GM18508 (cell line): ENCODE data around the gene CFAP300.

Experiments used
- ATAC-seq: cut with Tn5 transposase; IDR thresholded peaks from one replicate; pipeline ENCODE4 v1.9.1; 2021; ENCODE audit warnings: moderate number of reproducible peaks; ENCODE audit not compliant: insufficient read depth, unreplicated experiment

Gene CFAP300

GRCh38 chr11:102119997-102120396 lies 72.8 kb downstream of the CFAP300 start:
- ATAC-seq: no peak

DNA sequence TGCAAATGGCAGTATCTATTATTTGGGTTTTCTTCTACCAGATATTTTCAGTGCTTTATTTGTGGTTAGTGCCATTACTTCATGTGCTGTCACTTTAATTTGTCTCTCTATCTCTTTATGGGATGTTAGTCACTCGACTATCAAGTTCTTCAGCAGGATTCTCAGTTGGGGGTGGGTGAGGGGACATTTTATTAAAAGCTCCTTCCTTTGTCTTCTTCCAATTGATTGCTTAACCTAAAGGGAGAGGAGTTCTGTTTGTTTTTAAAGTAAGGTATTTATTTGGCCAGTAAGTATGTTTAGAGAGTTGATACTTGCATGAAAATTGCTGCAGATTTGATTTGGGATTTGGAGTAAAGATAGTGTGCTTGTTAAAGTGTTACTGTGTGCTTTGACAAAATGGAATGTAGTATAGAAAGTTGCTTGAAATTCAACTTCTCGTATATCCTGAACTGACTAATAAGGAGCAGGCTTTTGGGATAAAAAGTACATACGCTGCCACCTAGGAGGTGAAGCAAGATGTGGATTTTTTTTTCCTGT lies 73.3 kb downstream of the CFAP300 start:
- ATAC-seq: no peak

DNA sequence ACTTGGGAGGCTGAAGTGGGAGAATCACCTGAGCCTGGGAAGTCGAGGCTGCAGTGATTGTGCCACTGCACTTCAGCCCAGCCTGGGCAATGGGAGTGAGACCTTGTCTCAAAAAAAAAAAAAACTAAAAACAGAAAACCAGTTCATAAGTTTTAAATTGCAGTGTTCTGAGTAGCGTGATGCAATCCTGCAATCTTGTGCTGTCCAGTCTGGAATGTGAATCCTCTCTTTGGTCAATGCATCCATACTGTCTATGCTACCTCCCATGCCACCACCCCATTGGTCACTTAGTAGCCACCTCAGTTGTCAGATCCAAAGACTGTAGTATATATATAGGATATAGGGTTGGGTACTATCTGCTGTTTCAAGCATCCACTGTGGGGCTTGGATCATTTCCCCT lies 74.1 kb downstream of the CFAP300 start:
- ATAC-seq: no peak
